ENCODE results near the gene DNAJB4. TPM values are rescaled to one million over a fixed set of nuclear protein-coding genes. Genes with fewer than 3 reads are reported as not detected.

Gene DNAJB4
- total RNA-seq, 1 donor from 2014 or later: 29.0 TPM

- no peaks in the 10 kb centered on the region for H3K27me3 ChIP-seq (ENCODE audit: low read depth)
- peak overlapping the region; percentile 89 for H3K27ac ChIP-seq
- H3K4me3 ChIP-seq: peak overlapping the region; percentile 63
- H3K9me3 ChIP-seq: no peaks in the 10 kb centered on the region
- intact Hi-C loops (cut with DNase I): no loop called here
- ATAC-seq (peak; percentile 72), DNase-seq (no peak)
- no peak for TF ChIP-seq CTCF (IDR thresholded peaks at IDR 0.05)
- no peaks in the 10 kb centered on the region for H3K36me3 ChIP-seq
- H3K4me1 ChIP-seq: peaks cover 11% of the 10 kb centered on the region
Observed at GRCh38 chr1:78003882-78004718, 639 bp upstream of the DNAJB4 start.

DNA sequence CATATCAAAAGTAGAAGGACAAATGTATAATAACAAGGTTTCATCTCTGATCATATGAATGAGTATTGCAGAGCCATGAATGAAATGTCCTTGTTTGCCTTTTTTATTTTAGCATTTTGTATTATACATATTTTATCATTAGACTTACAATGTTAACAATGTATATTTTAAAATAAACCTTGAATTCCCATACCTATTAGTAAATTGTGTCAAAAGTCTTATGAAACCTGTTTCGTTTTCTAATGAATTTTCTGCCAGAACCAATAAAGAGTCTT is 646 bp downstream of the DNAJB4 start:
- H3K27me3 ChIP-seq (ENCODE audit: low read depth): no peaks in the 10 kb centered on the region
- no peaks in the 10 kb centered on the region for H3K9me3 ChIP-seq
- DNase-seq (no peak), ATAC-seq (no peak)
- peak overlapping the region; percentile 89 for H3K27ac ChIP-seq
- no peaks in the 10 kb centered on the region for H3K36me3 ChIP-seq
- H3K4me3 ChIP-seq: peak overlapping the region; percentile 63
- H3K4me1 ChIP-seq: peaks cover 11% of the 10 kb centered on the region
- intact Hi-C loops (cut with DNase I): no loop called here
- TF ChIP-seq CTCF (IDR thresholded peaks at IDR 0.05): no peak

DNA sequence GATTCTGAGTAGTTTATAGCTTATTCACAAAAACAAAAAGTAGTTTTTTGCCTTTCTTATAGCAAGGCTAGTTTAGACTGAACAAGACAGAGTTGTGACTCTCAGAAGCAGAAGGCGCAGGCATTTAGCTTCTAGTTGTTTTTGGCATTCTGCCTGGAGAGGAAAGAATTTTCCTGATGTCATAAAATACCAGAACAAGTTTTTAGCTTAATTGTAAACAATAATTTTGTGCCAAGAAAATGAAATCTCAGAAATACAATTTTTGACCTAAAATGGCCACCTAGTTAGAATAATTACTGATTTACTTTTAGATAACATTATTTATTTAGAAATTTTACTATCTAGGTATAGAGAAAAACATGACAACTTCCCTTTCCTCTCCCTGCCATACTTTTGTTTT is 1.0 kb downstream of the DNAJB4 start:
- Histone ChIP-seq H3K9me3 (no peaks in the 10 kb centered on the region), H3K4me3 (peak overlapping the region; percentile 63), H3K4me1 (peaks cover 11% of the 10 kb centered on the region), H3K27me3 (ENCODE audit: low read depth) (no peaks in the 10 kb centered on the region), H3K27ac (peak overlapping the region; percentile 89), H3K36me3 (no peaks in the 10 kb centered on the region)
- no peak for TF ChIP-seq CTCF (IDR thresholded peaks at IDR 0.05)
- intact Hi-C loops (cut with DNase I): no loop called here
- peak; percentile 41 to 73 for ATAC-seq
- DNase-seq: no peak

GRCh38 chr1:78006521-78006920 is 1.8 kb downstream of the DNAJB4 start:
- Histone ChIP-seq H3K4me1 (peaks cover 11% of the 10 kb centered on the region), H3K36me3 (no peaks in the 10 kb centered on the region), H3K9me3 (no peaks in the 10 kb centered on the region), H3K27ac (no peak overlapping the region), H3K27me3 (ENCODE audit: low read depth) (no peaks in the 10 kb centered on the region), H3K4me3 (peak overlapping the region; percentile 63)
- intact Hi-C loops (cut with DNase I): no loop called here
- no peak for TF ChIP-seq CTCF (IDR thresholded peaks at IDR 0.05)
- no peak for DNase-seq
- no peak for ATAC-seq

- intact Hi-C loops (cut with DNase I): no loop called here
Observed at GRCh38 chr1:78007677-78008341, 3.1 kb downstream of the DNAJB4 start.

More at GRCh38 chr1:78007677-78008341, 3.1 kb downstream of the DNAJB4 start:
- no peaks in the 10 kb centered on the region for H3K27me3 ChIP-seq (ENCODE audit: low read depth)
- TF ChIP-seq CTCF (IDR thresholded peaks at IDR 0.05): no peak
- no peaks in the 10 kb centered on the region for H3K36me3 ChIP-seq
- H3K4me1 ChIP-seq: peaks cover 11% of the 10 kb centered on the region
- H3K9me3 ChIP-seq: no peaks in the 10 kb centered on the region
- peak overlapping the region; percentile 63 for H3K4me3 ChIP-seq
- no peak for ATAC-seq
- no peak overlapping the region for H3K27ac ChIP-seq
- DNase-seq: no peak

Measured in lower lobe of right lung (tissue), 2 donors.